Stimulated activated CD8-positive, alpha-beta memory T cell treated with anti-CD3 and anti-CD28 coated beads, Interleukin-4, amount 100 ng/mL, for 4 hours (primary cell): ENCODE measurements around the gene CREB3L2.
"Not testable (repeated sequence)": the region's sequence is repeated elsewhere in the genome, so short reads cannot be mapped to it uniquely, and the experiment has no call there.

Source experiments
- DNase-seq, 2 donors: peaks; one replicate each; pipeline ENCODE4 v3.0.0-alpha.2; 2020; ENCODE audit warnings: low read depth in 2 of 2, low spot score in 1 of 2

The CREB3L2 gene

GRCh38 chr7:137908106-137908505 is 93.8 kb downstream of the CREB3L2 start:
- no peak for DNase-seq

- not testable (repeated sequence) for DNase-seq
Observed at GRCh38 chr7:137906636-137907035, 95.2 kb downstream of the CREB3L2 start.

- no peak for DNase-seq
Observed at GRCh38 chr7:137904833-137905232, 97.1 kb downstream of the CREB3L2 start.

GRCh38 chr7:137903382-137904169 is 98.3 kb downstream of the CREB3L2 start:
- DNase-seq: peak; percentile 29 to 39

GRCh38 chr7:137900137-137900536 is 101.7 kb downstream of the CREB3L2 start:
- no peak for DNase-seq

- peak; percentile 38 to 53 for DNase-seq
Observed at GRCh38 chr7:137898839-137899721, 102.8 kb downstream of the CREB3L2 start.

- DNase-seq: no peak
Observed at GRCh38 chr7:137895301-137896221, 106.3 kb downstream of the CREB3L2 start.

GRCh38 chr7:137893143-137893742 is 108.6 kb downstream of the CREB3L2 start:
- DNase-seq: no peak

GRCh38 chr7:137891016-137891655 is 110.8 kb downstream of the CREB3L2 start:
- DNase-seq: no peak

- DNase-seq: no peak
Observed at GRCh38 chr7:137890449-137890921, 111.4 kb downstream of the CREB3L2 start.

- DNase-seq: no peak
Observed at GRCh38 chr7:137888241-137888640, 113.6 kb downstream of the CREB3L2 start.

GRCh38 chr7:137886746-137887145 is 115.1 kb downstream of the CREB3L2 start:
- no peak for DNase-seq

- no peak for DNase-seq
Observed at GRCh38 chr7:137886281-137886680, 115.6 kb downstream of the CREB3L2 start.

- no peak for DNase-seq
Observed at GRCh38 chr7:137885678-137886077, 116.2 kb downstream of the CREB3L2 start.

GRCh38 chr7:137882806-137883205 is 119.1 kb downstream of the CREB3L2 start:
- no peak for DNase-seq

- no peak for DNase-seq
Observed at GRCh38 chr7:137882261-137882668, 119.6 kb downstream of the CREB3L2 start.

- DNase-seq: no peak
Observed at GRCh38 chr7:137881607-137882260, 120.2 kb downstream of the CREB3L2 start.

GRCh38 chr7:137880432-137880831 is 121.5 kb downstream of the CREB3L2 start:
- DNase-seq: no peak

- no peak for DNase-seq
Observed at GRCh38 chr7:137879357-137880158, 122.3 kb downstream of the CREB3L2 start.
